Measurements from ENCODE around the gene GRB10. TPM values are rescaled to one million over a fixed set of nuclear protein-coding genes. Genes with fewer than 3 reads are reported as not detected.

The GRB10 gene
- total RNA-seq, 1 experiment from 2014 or later: 47.9 TPM

GRCh38 chr7:50785346-50785745, 2.6 kb upstream of the GRB10 start:
- no peak overlapping the region for H3K4me3 ChIP-seq
- DNase-seq: no peak
- no peak overlapping the region for H2AFZ ChIP-seq
- H3F3A ChIP-seq (ENCODE audit: insufficient read depth, low read depth): no peaks in the 10 kb centered on the region
- POLR2A ChIA-PET (ENCODE audit: unreplicated experiment): interaction anchor here (0.6 kb wide), 1 partner anchor 11 kb away, joined by 4 read pairs; no protein-coding TSS in a partner anchor
- no peak overlapping the region for H3K4me2 ChIP-seq
- H3K36me3 ChIP-seq (ENCODE audit: low read depth): peaks cover 9% of the 10 kb centered on the region; the same call in 1 of the 2 replicates
- H3K27ac ChIP-seq: no peak overlapping the region
- H3K9me2 ChIP-seq (ENCODE audit: insufficient read depth): no peaks in the 10 kb centered on the region
- H3K4me1 ChIP-seq (replicated peaks; ENCODE audit: insufficient read depth): peaks cover under 1% of the 10 kb centered on the region; the same call in 1 of the 2 replicates
- intact Hi-C loops (cut with micrococcal nuclease; ENCODE audit: unreplicated experiment): no loop called here
- peaks cover 92% of the 10 kb centered on the region for H4K20me1 ChIP-seq (ENCODE audit: insufficient read depth)
- peaks cover 11% of the 10 kb centered on the region; the same call in 1 of the 2 replicates for H3K9me3 ChIP-seq (ENCODE audit: insufficient read depth, low read depth)
- CTCF ChIA-PET: no interaction called here
- no TSS peak for BruUV-seq (replicated peaks)
- no peaks in the 10 kb centered on the region for H3K27me3 ChIP-seq (ENCODE audit: insufficient read depth, low read depth)
- TF ChIP-seq CTCF (conservative IDR thresholded peaks at IDR 0.05): no peak
- no peak for TF ChIP-seq EZH2 (IDR thresholded peaks at IDR 0.05; ENCODE audit: low read depth)
- peaks cover 91% of the 10 kb centered on the region for H3K79me2 ChIP-seq (ENCODE audit: low read depth)

GRCh38 chr7:50783801-50784507, 1.3 kb upstream of the GRB10 start:
- H3K27me3 ChIP-seq (ENCODE audit: insufficient read depth, low read depth): no peaks in the 10 kb centered on the region
- H3K27ac ChIP-seq: no peak overlapping the region
- peaks cover 92% of the 10 kb centered on the region for H4K20me1 ChIP-seq (ENCODE audit: insufficient read depth)
- H3K36me3 ChIP-seq (ENCODE audit: low read depth): peaks cover 2% of the 10 kb centered on the region; the same call in 1 of the 2 replicates
- intact Hi-C loops (cut with micrococcal nuclease; ENCODE audit: unreplicated experiment): no loop called here
- no peak for DNase-seq
- H3K4me3 ChIP-seq: no peak overlapping the region
- no peak overlapping the region for H2AFZ ChIP-seq
- no peaks in the 10 kb centered on the region for H3F3A ChIP-seq (ENCODE audit: insufficient read depth, low read depth)
- no peaks in the 10 kb centered on the region for H3K9me2 ChIP-seq (ENCODE audit: insufficient read depth)
- peaks cover 91% of the 10 kb centered on the region for H3K79me2 ChIP-seq (ENCODE audit: low read depth)
- POLR2A ChIA-PET (ENCODE audit: unreplicated experiment): no interaction called here
- no peaks in the 10 kb centered on the region for H3K4me1 ChIP-seq (replicated peaks; ENCODE audit: insufficient read depth)
- TF ChIP-seq EZH2 (IDR thresholded peaks at IDR 0.05; ENCODE audit: low read depth) (no peak), CTCF (conservative IDR thresholded peaks at IDR 0.05) (no peak)
- CTCF ChIA-PET: no interaction called here
- peaks cover 5% of the 10 kb centered on the region; the same call in 1 of the 2 replicates for H3K9me3 ChIP-seq (ENCODE audit: insufficient read depth, low read depth)
- H3K4me2 ChIP-seq: no peak overlapping the region
- no TSS peak for BruUV-seq (replicated peaks)

- no peak for DNase-seq
- Histone ChIP-seq H3K36me3 (ENCODE audit: low read depth) (no peaks in the 10 kb centered on the region; the same call in 1 of the 2 replicates), H3K4me2 (no peak overlapping the region), H3K4me3 (no peak overlapping the region), H3K27me3 (ENCODE audit: insufficient read depth, low read depth) (no peaks in the 10 kb centered on the region), H3K9me2 (ENCODE audit: insufficient read depth) (no peaks in the 10 kb centered on the region), H3K79me2 (ENCODE audit: low read depth) (peaks cover 91% of the 10 kb centered on the region), H3K9me3 (ENCODE audit: insufficient read depth, low read depth) (no peaks in the 10 kb centered on the region), H3K27ac (no peak overlapping the region), H3K4me1 (replicated peaks; ENCODE audit: insufficient read depth) (no peaks in the 10 kb centered on the region), H3F3A (ENCODE audit: insufficient read depth, low read depth) (no peaks in the 10 kb centered on the region), H4K20me1 (ENCODE audit: insufficient read depth) (peaks cover 94% of the 10 kb centered on the region), H2AFZ (no peak overlapping the region)
- CTCF ChIA-PET: no interaction called here
- no peak for TF ChIP-seq EZH2 (IDR thresholded peaks at IDR 0.05; ENCODE audit: low read depth)
- BruUV-seq (replicated peaks): no TSS peak
- POLR2A ChIA-PET (ENCODE audit: unreplicated experiment): no interaction called here
- intact Hi-C loops (cut with micrococcal nuclease; ENCODE audit: unreplicated experiment): no loop called here
Measured at GRCh38 chr7:50783303-50783702, 607 bp upstream of the GRB10 start.
